ENCODE results near the gene CLDN6. TPM values are rescaled to one million over a fixed set of nuclear protein-coding genes. Genes with fewer than 3 reads are reported as not detected.

The CLDN6 gene
- polyA plus RNA-seq, 4 donors = 0.04 to 24.4 TPM; not detected in 2

GRCh38 chr16:2968368-2968737 is 49.6 kb downstream of the CLDN6 start:
- no peaks in the 10 kb centered on the region for H3K9me3 ChIP-seq (ENCODE audit: control insufficient read depth in 2 of 2, insufficient read depth in 1 of 2, low read depth in 1 of 2, low read length in 1 of 2)
- peak in 1 of 2 donors; percentile 35 for DNase-seq
- 6 to 11% (median 10%) methylated on average over 18 of the region's 18 CpGs for WGBS, 3 donors
- H3K36me3 ChIP-seq (ENCODE audit: control insufficient read depth in 3 of 3, insufficient read depth in 2 of 3, low read depth in 1 of 3, low read length in 3 of 3) = peaks cover 0 to 28% (median 0%) of the 10 kb centered on the region in 3 donors
- no peak for FAIRE-seq
- peak overlapping the region in 2 of 3 donors; percentile 63 to 76 for H3K4me3 ChIP-seq (ENCODE audit: low read depth in 1 of 3, low read length in 3 of 3)
- H3K27ac ChIP-seq (ENCODE audit: low read depth in 1 of 3, low read length in 2 of 3) = peak overlapping the region in 2 of 3 donors; percentile 11 to 72
- peaks cover 22 to 49% (median 28%) of the 10 kb centered on the region in 3 donors for H3K27me3 ChIP-seq (ENCODE audit: control insufficient read depth in 3 of 3, insufficient read depth in 3 of 3, low read length in 3 of 3)
- H3K4me1 ChIP-seq (ENCODE audit: control insufficient read depth in 3 of 3, insufficient read depth in 2 of 3, low read depth in 1 of 3, low read length in 2 of 3) = peaks cover 3 to 43% (median 9%) of the 10 kb centered on the region in 3 donors

GRCh38 chr16:2967721-2968161 is 50.2 kb downstream of the CLDN6 start:
- Histone ChIP-seq H3K36me3 (ENCODE audit: control insufficient read depth in 3 of 3, insufficient read depth in 2 of 3, low read depth in 1 of 3, low read length in 3 of 3) (peaks cover 0 to 22% (median 0%) of the 10 kb centered on the region in 3 donors), H3K4me3 (ENCODE audit: low read depth in 1 of 3, low read length in 3 of 3) (no peak overlapping the region), H3K27ac (ENCODE audit: low read depth in 1 of 3, low read length in 2 of 3) (no peak overlapping the region), H3K4me1 (ENCODE audit: control insufficient read depth in 3 of 3, insufficient read depth in 2 of 3, low read depth in 1 of 3, low read length in 2 of 3) (peaks cover 3 to 45% (median 9%) of the 10 kb centered on the region in 3 donors), H3K27me3 (ENCODE audit: control insufficient read depth in 3 of 3, insufficient read depth in 3 of 3, low read length in 3 of 3) (peaks cover 22 to 55% (median 30%) of the 10 kb centered on the region in 3 donors), H3K9me3 (ENCODE audit: control insufficient read depth in 2 of 2, insufficient read depth in 1 of 2, low read depth in 1 of 2, low read length in 1 of 2) (no peaks in the 10 kb centered on the region)
- DNase-seq (no peak), FAIRE-seq (no peak)
- 55 to 62% (median 57%) methylated on average over 24 to 33 of the region's 33 CpGs for whole genome bisulfite sequencing, 3 donors

GRCh38 chr16:2967211-2967631 is 50.8 kb downstream of the CLDN6 start:
- H3K27ac ChIP-seq (ENCODE audit: low read depth in 1 of 3, low read length in 2 of 3) = no peak overlapping the region
- peaks cover 0 to 17% (median 0%) of the 10 kb centered on the region in 3 donors for H3K36me3 ChIP-seq (ENCODE audit: control insufficient read depth in 3 of 3, insufficient read depth in 2 of 3, low read depth in 1 of 3, low read length in 3 of 3)
- no peaks in the 10 kb centered on the region for H3K9me3 ChIP-seq (ENCODE audit: control insufficient read depth in 2 of 2, insufficient read depth in 1 of 2, low read depth in 1 of 2, low read length in 1 of 2)
- DNase-seq (no peak), FAIRE-seq (no peak)
- H3K27me3 ChIP-seq (ENCODE audit: control insufficient read depth in 3 of 3, insufficient read depth in 3 of 3, low read length in 3 of 3) = peaks cover 25 to 60% (median 34%) of the 10 kb centered on the region in 3 donors
- peak overlapping the region in 2 of 3 donors; percentile 8 to 16 for H3K4me3 ChIP-seq (ENCODE audit: low read depth in 1 of 3, low read length in 3 of 3)
- H3K4me1 ChIP-seq (ENCODE audit: control insufficient read depth in 3 of 3, insufficient read depth in 2 of 3, low read depth in 1 of 3, low read length in 2 of 3) = peaks cover 3 to 45% (median 9%) of the 10 kb centered on the region in 3 donors
- WGBS, 3 donors = 7 to 45% (median 12%) methylated on average over 11 to 51 of the region's 51 CpGs

GRCh38 chr16:2966808-2967191 is 51.2 kb downstream of the CLDN6 start:
- H3K27ac ChIP-seq (ENCODE audit: low read depth in 1 of 3, low read length in 2 of 3) = no peak overlapping the region
- H3K36me3 ChIP-seq (ENCODE audit: control insufficient read depth in 3 of 3, insufficient read depth in 2 of 3, low read depth in 1 of 3, low read length in 3 of 3) = peaks cover 0 to 13% (median 0%) of the 10 kb centered on the region in 3 donors
- DNase-seq (peak in 1 of 2 donors; percentile 57), FAIRE-seq (no peak)
- WGBS, 3 donors = 2 to 11% (median 4%) methylated on average over 15 to 46 of the region's 46 CpGs
- peak overlapping the region in 2 of 3 donors; percentile 8 to 16 for H3K4me3 ChIP-seq (ENCODE audit: low read depth in 1 of 3, low read length in 3 of 3)
- no peaks in the 10 kb centered on the region for H3K9me3 ChIP-seq (ENCODE audit: control insufficient read depth in 2 of 2, insufficient read depth in 1 of 2, low read depth in 1 of 2, low read length in 1 of 2)
- peaks cover 25 to 64% (median 34%) of the 10 kb centered on the region in 3 donors for H3K27me3 ChIP-seq (ENCODE audit: control insufficient read depth in 3 of 3, insufficient read depth in 3 of 3, low read length in 3 of 3)
- H3K4me1 ChIP-seq (ENCODE audit: control insufficient read depth in 3 of 3, insufficient read depth in 2 of 3, low read depth in 1 of 3, low read length in 2 of 3) = peaks cover 3 to 45% (median 9%) of the 10 kb centered on the region in 3 donors

GRCh38 chr16:2966043-2966807 is 51.8 kb downstream of the CLDN6 start:
- peak overlapping the region in 1 of 3 donors; percentile 16 for H3K4me3 ChIP-seq (ENCODE audit: low read depth in 1 of 3, low read length in 3 of 3)
- H3K36me3 ChIP-seq (ENCODE audit: control insufficient read depth in 3 of 3, insufficient read depth in 2 of 3, low read depth in 1 of 3, low read length in 3 of 3) = peaks cover 0 to 7% (median 0%) of the 10 kb centered on the region in 3 donors
- no peak overlapping the region for H3K27ac ChIP-seq (ENCODE audit: low read depth in 1 of 3, low read length in 2 of 3)
- H3K4me1 ChIP-seq (ENCODE audit: control insufficient read depth in 3 of 3, insufficient read depth in 2 of 3, low read depth in 1 of 3, low read length in 2 of 3) = peaks cover 3 to 45% (median 9%) of the 10 kb centered on the region in 3 donors
- no peaks in the 10 kb centered on the region for H3K9me3 ChIP-seq (ENCODE audit: control insufficient read depth in 2 of 2, insufficient read depth in 1 of 2, low read depth in 1 of 2, low read length in 1 of 2)
- DNase-seq (no peak), FAIRE-seq (no peak)
- H3K27me3 ChIP-seq (ENCODE audit: control insufficient read depth in 3 of 3, insufficient read depth in 3 of 3, low read length in 3 of 3) = peaks cover 25 to 68% (median 34%) of the 10 kb centered on the region in 3 donors
- 44 to 54% (median 50%) methylated on average over 32 to 39 of the region's 39 CpGs for WGBS, 3 donors

Other genes starting within 250 kb of the CLDN6 start
- gene ELOB, start 240.9 kb downstream of the CLDN6 start, polyA plus RNA-seq = 100 to 1,000 TPM; 166 to 718 (median 396) TPM
- under 1 TPM in 1 of 4 donors, not detected in 3; 0.03 TPM for gene PRSS33, start 230.6 kb downstream of the CLDN6 start, polyA plus RNA-seq
- gene PRSS41, start 219.7 kb downstream of the CLDN6 start, polyA plus RNA-seq = not detected
- gene PRSS21, start 200.9 kb downstream of the CLDN6 start, polyA plus RNA-seq = under 1 TPM in 2 of 4 donors, not detected in 2; 0.15 to 0.19 TPM
- 10 to 100 TPM in 3 of 4 donors, 1 to 10 TPM in 1; 5.2 to 19.9 (median 15.0) TPM for gene ZG16B, start 187.9 kb downstream of the CLDN6 start, polyA plus RNA-seq
- gene PRSS22, start 160.0 kb downstream of the CLDN6 start, polyA plus RNA-seq = 1 to 10 TPM in 2 of 4 donors, under 1 TPM in 2; 0.45 to 3.9 (median 1.1) TPM
- gene FLYWCH2, start 135.0 kb downstream of the CLDN6 start, polyA plus RNA-seq = 10 to 100 TPM in 3 of 4 donors, 1 to 10 TPM in 1; 9.1 to 30.2 (median 23.3) TPM
- 10 to 100 TPM; 13.0 to 18.8 (median 14.9) TPM for gene FLYWCH1, start 106.3 kb downstream of the CLDN6 start, polyA plus RNA-seq
- under 1 TPM in 3 of 4 donors, not detected in 1; 0.15 to 0.54 (median 0.47) TPM for gene KREMEN2, start 53.9 kb downstream of the CLDN6 start, polyA plus RNA-seq
- gene PAQR4, start 48.8 kb downstream of the CLDN6 start, polyA plus RNA-seq = 10 to 100 TPM in 2 of 4 donors, 1 to 10 TPM in 2; 1.4 to 19.4 (median 6.9) TPM
- 10 to 100 TPM in 2 of 4 donors, 1 to 10 TPM in 2; 2.5 to 24.7 (median 7.0) TPM for gene PKMYT1, start 37.7 kb downstream of the CLDN6 start, polyA plus RNA-seq
- 1 to 10 TPM in 2 of 4 donors, under 1 TPM in 2; 0.76 to 2.7 (median 0.99) TPM for gene CLDN9, start 5.3 kb downstream of the CLDN6 start, polyA plus RNA-seq
- 100 to 1,000 TPM in 2 of 4 donors, 10 to 100 TPM in 2; 27.4 to 259 (median 80.2) TPM for gene TNFRSF12A, start 2.2 kb upstream of the CLDN6 start, polyA plus RNA-seq
- 100 to 1,000 TPM in 1 of 4 donors, 10 to 100 TPM in 3; 51.5 to 119 (median 57.0) TPM for gene HCFC1R1, start 5.8 kb upstream of the CLDN6 start, polyA plus RNA-seq
- 10 to 100 TPM; 35.9 to 51.4 (median 45.0) TPM for gene THOC6, start 5.9 kb upstream of the CLDN6 start, polyA plus RNA-seq
- gene BICDL2, start 18.8 kb upstream of the CLDN6 start, polyA plus RNA-seq = 10 to 100 TPM; 19.1 to 47.8 (median 33.5) TPM
- 1 to 10 TPM in 1 of 4 donors, under 1 TPM in 3; 0.54 to 3.4 (median 0.78) TPM for gene MMP25, start 28.4 kb upstream of the CLDN6 start, polyA plus RNA-seq
- 1,000 to 10,000 TPM in 1 of 4 donors, 100 to 1,000 TPM in 3; 127 to 1,061 (median 507) TPM for gene IL32, start 47.5 kb upstream of the CLDN6 start, polyA plus RNA-seq
- gene ZSCAN10, start 81.1 kb upstream of the CLDN6 start, polyA plus RNA-seq = under 1 TPM in 2 of 4 donors, not detected in 2; 0.03 to 0.46 TPM
- gene ZNF205, start 94.4 kb upstream of the CLDN6 start, polyA plus RNA-seq = 10 to 100 TPM; 12.7 to 17.7 (median 16.2) TPM
- gene ZNF213, start 116.8 kb upstream of the CLDN6 start, polyA plus RNA-seq = 10 to 100 TPM; 10.8 to 12.8 (median 11.8) TPM
- gene OR1F1, start 170.0 kb upstream of the CLDN6 start, polyA plus RNA-seq = not detected
- gene ZNF200, start 217.0 kb upstream of the CLDN6 start, polyA plus RNA-seq = 10 to 100 TPM in 1 of 4 donors, 1 to 10 TPM in 3; 3.8 to 10.1 (median 4.8) TPM
- under 1 TPM in 2 of 4 donors, not detected in 2; 0.49 to 0.58 TPM for gene MEFV, start 238.4 kb upstream of the CLDN6 start, polyA plus RNA-seq